ENCODE measurements around the gene ALCAM.

The ALCAM gene

DNA sequence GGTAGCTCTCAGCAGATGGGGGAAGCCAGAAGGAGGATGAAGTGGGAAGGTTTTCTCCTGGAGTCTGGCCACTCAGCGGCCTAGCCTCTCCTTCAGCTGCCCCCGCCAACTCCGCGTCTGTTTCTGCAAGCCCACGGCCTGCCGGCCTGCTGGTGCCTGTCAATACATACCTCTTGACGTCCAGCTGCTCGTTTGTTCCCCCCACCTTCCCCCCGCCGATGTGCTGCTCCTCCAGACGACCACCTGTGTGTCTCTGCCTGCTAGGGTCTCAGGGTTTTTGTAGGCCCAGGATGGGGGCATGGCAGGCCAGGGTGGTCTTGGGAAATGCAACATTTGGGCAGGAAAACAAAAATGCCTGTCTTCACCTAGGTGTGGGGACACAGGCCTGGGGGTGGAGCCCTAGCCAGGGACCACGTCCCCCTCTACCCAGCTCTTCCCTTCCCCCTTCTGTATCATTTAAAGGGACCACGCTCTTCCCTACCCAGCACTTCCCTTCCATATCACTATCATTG lies 137.8 kb downstream of the ALCAM start:
- no peak overlapping the region for H3K4me3 ChIP-seq (ENCODE audit: low read length)
- no peaks in the 10 kb centered on the region for H3K27me3 ChIP-seq (ENCODE audit: control insufficient read depth, insufficient read depth, low read length)
- H3K9ac ChIP-seq (ENCODE audit: low read length) = no peak overlapping the region
- no peaks in the 10 kb centered on the region for H3K36me3 ChIP-seq (ENCODE audit: control insufficient read depth, low read depth, low read length)
- H3K27ac ChIP-seq (ENCODE audit: low read length) = no peak overlapping the region
- H3K4me1 ChIP-seq (ENCODE audit: control insufficient read depth, low read depth, low read length) = peaks cover 3% of the 10 kb centered on the region
- no peaks in the 10 kb centered on the region for H3K9me3 ChIP-seq (ENCODE audit: control insufficient read depth, low read depth, low read length)

- no peaks in the 10 kb centered on the region for H3K36me3 ChIP-seq (ENCODE audit: control insufficient read depth, low read depth, low read length)
- H3K9me3 ChIP-seq (ENCODE audit: control insufficient read depth, low read depth, low read length) = no peaks in the 10 kb centered on the region
- peaks cover 3% of the 10 kb centered on the region for H3K4me1 ChIP-seq (ENCODE audit: control insufficient read depth, low read depth, low read length)
- no peak overlapping the region for H3K9ac ChIP-seq (ENCODE audit: low read length)
- H3K27ac ChIP-seq (ENCODE audit: low read length) = no peak overlapping the region
- H3K4me3 ChIP-seq (ENCODE audit: low read length) = no peak overlapping the region
- no peaks in the 10 kb centered on the region for H3K27me3 ChIP-seq (ENCODE audit: control insufficient read depth, insufficient read depth, low read length)
Measured at GRCh38 chr3:105505170-105505569, 138.5 kb downstream of the ALCAM start.

GRCh38 chr3:105511031-105511430 lies 144.3 kb downstream of the ALCAM start:
- peaks cover 3% of the 10 kb centered on the region for H3K4me1 ChIP-seq (ENCODE audit: control insufficient read depth, low read depth, low read length)
- H3K27ac ChIP-seq (ENCODE audit: low read length) = no peak overlapping the region
- no peak overlapping the region for H3K9ac ChIP-seq (ENCODE audit: low read length)
- H3K4me3 ChIP-seq (ENCODE audit: low read length) = no peak overlapping the region
- no peaks in the 10 kb centered on the region for H3K27me3 ChIP-seq (ENCODE audit: control insufficient read depth, insufficient read depth, low read length)
- H3K36me3 ChIP-seq (ENCODE audit: control insufficient read depth, low read depth, low read length) = no peaks in the 10 kb centered on the region
- no peaks in the 10 kb centered on the region for H3K9me3 ChIP-seq (ENCODE audit: control insufficient read depth, low read depth, low read length)

DNA sequence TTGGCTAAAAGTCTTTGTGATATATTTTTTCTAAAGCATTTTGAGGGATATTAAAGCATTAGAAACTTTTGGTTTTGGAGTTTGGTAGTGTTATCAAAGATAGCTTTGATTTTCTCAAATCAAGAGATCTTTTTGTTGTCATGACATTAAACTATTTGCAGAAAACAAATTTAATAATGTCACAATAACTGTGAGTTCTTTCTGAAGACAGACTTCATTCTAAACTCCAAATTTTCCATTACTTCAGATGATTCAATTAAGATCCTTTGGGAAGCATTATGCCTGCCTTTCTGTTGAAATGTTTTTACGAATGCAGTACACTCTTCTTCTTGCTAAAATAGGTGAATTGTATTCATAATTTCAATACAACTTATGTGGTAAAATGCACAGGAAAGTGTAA lies 145.4 kb downstream of the ALCAM start:
- no peak overlapping the region for H3K27ac ChIP-seq (ENCODE audit: low read length)
- no peaks in the 10 kb centered on the region for H3K27me3 ChIP-seq (ENCODE audit: control insufficient read depth, insufficient read depth, low read length)
- no peaks in the 10 kb centered on the region for H3K9me3 ChIP-seq (ENCODE audit: control insufficient read depth, low read depth, low read length)

GRCh38 chr3:105513042-105513441 lies 146.3 kb downstream of the ALCAM start:
- H3K4me1 ChIP-seq (ENCODE audit: control insufficient read depth, low read depth, low read length) = no peaks in the 10 kb centered on the region
- no peaks in the 10 kb centered on the region for H3K36me3 ChIP-seq (ENCODE audit: control insufficient read depth, low read depth, low read length)
- no peak overlapping the region for H3K4me3 ChIP-seq (ENCODE audit: low read length)
- no peak overlapping the region for H3K9ac ChIP-seq (ENCODE audit: low read length)
- no peak overlapping the region for H3K27ac ChIP-seq (ENCODE audit: low read length)
- no peaks in the 10 kb centered on the region for H3K27me3 ChIP-seq (ENCODE audit: control insufficient read depth, insufficient read depth, low read length)
- no peaks in the 10 kb centered on the region for H3K9me3 ChIP-seq (ENCODE audit: control insufficient read depth, low read depth, low read length)

More for the DNA sequence above, 145.4 kb downstream of the ALCAM start:
- no peak overlapping the region for H3K4me3 ChIP-seq (ENCODE audit: low read length)
- H3K36me3 ChIP-seq (ENCODE audit: control insufficient read depth, low read depth, low read length) = no peaks in the 10 kb centered on the region
- H3K4me1 ChIP-seq (ENCODE audit: control insufficient read depth, low read depth, low read length) = peaks cover 3% of the 10 kb centered on the region
- H3K9ac ChIP-seq (ENCODE audit: low read length) = no peak overlapping the region

DNA sequence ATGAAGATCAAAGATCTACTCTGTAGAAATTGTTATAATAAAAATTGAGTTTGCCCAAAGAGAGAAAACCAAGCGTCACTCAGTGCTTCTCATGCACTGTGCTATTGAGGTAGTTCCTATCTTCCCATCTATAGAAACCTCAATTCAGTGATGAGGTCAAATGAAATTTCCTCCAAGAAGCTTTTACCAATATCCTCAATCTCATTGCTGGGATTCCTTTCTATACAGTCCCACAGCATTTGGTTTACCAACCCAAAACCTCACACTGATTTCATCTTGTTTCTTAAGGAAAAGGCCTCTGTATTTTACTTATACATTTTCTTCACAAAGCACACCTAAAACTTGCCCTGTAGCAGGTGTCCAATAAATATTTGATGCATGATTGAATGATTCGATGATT lies 147.2 kb downstream of the ALCAM start:
- H3K36me3 ChIP-seq (ENCODE audit: control insufficient read depth, low read depth, low read length) = no peaks in the 10 kb centered on the region
- no peak overlapping the region for H3K27ac ChIP-seq (ENCODE audit: low read length)
- H3K9ac ChIP-seq (ENCODE audit: low read length) = no peak overlapping the region
- H3K9me3 ChIP-seq (ENCODE audit: control insufficient read depth, low read depth, low read length) = no peaks in the 10 kb centered on the region
- no peak overlapping the region for H3K4me3 ChIP-seq (ENCODE audit: low read length)
- no peaks in the 10 kb centered on the region for H3K27me3 ChIP-seq (ENCODE audit: control insufficient read depth, insufficient read depth, low read length)
- H3K4me1 ChIP-seq (ENCODE audit: control insufficient read depth, low read depth, low read length) = no peaks in the 10 kb centered on the region

GRCh38 chr3:105515372-105515771 lies 148.7 kb downstream of the ALCAM start:
- Histone ChIP-seq H3K9ac (ENCODE audit: low read length) (no peak overlapping the region), H3K27me3 (ENCODE audit: control insufficient read depth, insufficient read depth, low read length) (no peaks in the 10 kb centered on the region), H3K36me3 (ENCODE audit: control insufficient read depth, low read depth, low read length) (no peaks in the 10 kb centered on the region), H3K27ac (ENCODE audit: low read length) (no peak overlapping the region), H3K9me3 (ENCODE audit: control insufficient read depth, low read depth, low read length) (no peaks in the 10 kb centered on the region), H3K4me3 (ENCODE audit: low read length) (no peak overlapping the region), H3K4me1 (ENCODE audit: control insufficient read depth, low read depth, low read length) (no peaks in the 10 kb centered on the region)

DNA sequence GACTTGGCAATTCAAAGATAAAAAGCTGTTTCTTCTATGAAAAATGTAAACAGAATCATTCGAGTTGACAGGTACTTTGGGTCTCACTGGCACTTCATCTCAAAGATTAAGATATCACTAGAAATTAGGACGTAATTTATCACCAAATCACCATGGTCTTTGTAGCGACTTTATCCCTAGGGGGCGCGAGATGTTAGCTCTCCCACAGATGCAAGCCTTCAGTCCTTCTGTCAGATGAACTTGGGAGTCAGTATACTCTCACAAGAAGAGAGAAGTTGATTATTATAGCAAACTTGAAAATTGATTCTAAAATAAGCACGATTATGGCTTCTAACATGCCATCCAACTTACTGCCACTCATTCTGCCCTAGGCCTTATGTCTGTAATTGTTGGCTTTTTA lies 150.3 kb downstream of the ALCAM start:
- H3K27me3 ChIP-seq (ENCODE audit: control insufficient read depth, insufficient read depth, low read length) = no peaks in the 10 kb centered on the region
- no peak overlapping the region for H3K27ac ChIP-seq (ENCODE audit: low read length)
- H3K36me3 ChIP-seq (ENCODE audit: control insufficient read depth, low read depth, low read length) = no peaks in the 10 kb centered on the region
- no peak overlapping the region for H3K4me3 ChIP-seq (ENCODE audit: low read length)
- H3K4me1 ChIP-seq (ENCODE audit: control insufficient read depth, low read depth, low read length) = no peaks in the 10 kb centered on the region
- H3K9ac ChIP-seq (ENCODE audit: low read length) = no peak overlapping the region
- no peaks in the 10 kb centered on the region for H3K9me3 ChIP-seq (ENCODE audit: control insufficient read depth, low read depth, low read length)

DNA sequence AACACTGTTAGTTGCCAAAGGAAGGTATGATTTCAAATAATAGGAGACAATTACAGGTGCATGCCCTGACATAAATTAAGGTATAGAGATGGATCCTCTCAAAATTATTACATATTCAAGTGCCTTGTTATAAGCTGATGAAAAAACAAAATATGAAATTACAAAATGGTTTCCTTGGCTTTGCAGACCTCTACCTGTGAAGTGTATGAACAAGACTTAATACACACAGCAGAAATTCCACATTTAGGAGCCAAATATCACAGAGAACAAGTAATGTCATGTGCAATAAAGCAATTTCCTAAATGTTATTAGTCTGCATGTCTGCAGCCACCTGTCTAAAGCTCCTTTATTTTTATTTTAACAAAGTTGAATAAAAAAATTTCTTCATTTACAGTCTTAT lies 151.5 kb downstream of the ALCAM start:
- no peak overlapping the region for H3K9ac ChIP-seq (ENCODE audit: low read length)
- H3K27ac ChIP-seq (ENCODE audit: low read length) = no peak overlapping the region
- H3K9me3 ChIP-seq (ENCODE audit: control insufficient read depth, low read depth, low read length) = no peaks in the 10 kb centered on the region
- H3K27me3 ChIP-seq (ENCODE audit: control insufficient read depth, insufficient read depth, low read length) = no peaks in the 10 kb centered on the region
- H3K4me1 ChIP-seq (ENCODE audit: control insufficient read depth, low read depth, low read length) = no peaks in the 10 kb centered on the region
- no peaks in the 10 kb centered on the region for H3K36me3 ChIP-seq (ENCODE audit: control insufficient read depth, low read depth, low read length)
- H3K4me3 ChIP-seq (ENCODE audit: low read length) = no peak overlapping the region

- H3K27ac ChIP-seq (ENCODE audit: low read length) = no peak overlapping the region
- H3K9me3 ChIP-seq (ENCODE audit: control insufficient read depth, low read depth, low read length) = no peaks in the 10 kb centered on the region
- no peaks in the 10 kb centered on the region for H3K36me3 ChIP-seq (ENCODE audit: control insufficient read depth, low read depth, low read length)
- H3K9ac ChIP-seq (ENCODE audit: low read length) = no peak overlapping the region
- H3K4me3 ChIP-seq (ENCODE audit: low read length) = no peak overlapping the region
- H3K27me3 ChIP-seq (ENCODE audit: control insufficient read depth, insufficient read depth, low read length) = no peaks in the 10 kb centered on the region
- H3K4me1 ChIP-seq (ENCODE audit: control insufficient read depth, low read depth, low read length) = no peaks in the 10 kb centered on the region
Measured at GRCh38 chr3:105518806-105519418, 152.2 kb downstream of the ALCAM start.

DNA sequence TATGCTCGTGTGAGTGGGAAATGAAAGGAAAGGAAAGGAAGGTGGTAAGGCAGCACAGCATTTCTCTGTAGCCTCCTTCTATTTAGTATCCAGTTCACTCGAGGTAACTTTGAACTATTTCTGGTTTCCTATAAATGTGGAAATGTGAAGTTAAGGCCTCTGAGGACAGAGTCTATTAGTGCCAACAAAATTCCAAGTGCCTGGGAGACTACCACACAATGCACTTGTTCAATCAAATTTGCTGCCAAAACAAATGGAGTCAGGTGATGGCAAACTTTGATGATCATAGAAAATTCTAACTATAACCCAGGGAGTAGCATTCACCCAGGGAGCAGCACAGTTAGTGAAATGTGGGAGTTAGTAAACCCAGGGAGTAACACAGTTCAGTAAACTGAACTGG lies 155.1 kb downstream of the ALCAM start:
- H3K27ac ChIP-seq (ENCODE audit: low read length) = no peak overlapping the region
- H3K36me3 ChIP-seq (ENCODE audit: control insufficient read depth, low read depth, low read length) = no peaks in the 10 kb centered on the region
- no peaks in the 10 kb centered on the region for H3K27me3 ChIP-seq (ENCODE audit: control insufficient read depth, insufficient read depth, low read length)
- peaks cover 9% of the 10 kb centered on the region for H3K4me1 ChIP-seq (ENCODE audit: control insufficient read depth, low read depth, low read length)
- H3K4me3 ChIP-seq (ENCODE audit: low read length) = no peak overlapping the region
- no peak overlapping the region for H3K9ac ChIP-seq (ENCODE audit: low read length)
- no peaks in the 10 kb centered on the region for H3K9me3 ChIP-seq (ENCODE audit: control insufficient read depth, low read depth, low read length)

GRCh38 chr3:105523501-105523900 lies 156.8 kb downstream of the ALCAM start:
- Histone ChIP-seq H3K4me3 (ENCODE audit: low read length) (no peak overlapping the region), H3K9me3 (ENCODE audit: control insufficient read depth, low read depth, low read length) (no peaks in the 10 kb centered on the region), H3K27me3 (ENCODE audit: control insufficient read depth, insufficient read depth, low read length) (no peaks in the 10 kb centered on the region), H3K4me1 (ENCODE audit: control insufficient read depth, low read depth, low read length) (peaks cover 9% of the 10 kb centered on the region), H3K27ac (ENCODE audit: low read length) (no peak overlapping the region), H3K36me3 (ENCODE audit: control insufficient read depth, low read depth, low read length) (no peaks in the 10 kb centered on the region), H3K9ac (ENCODE audit: low read length) (no peak overlapping the region)
